HG03558 (cell line): ENCODE data around the gene SELENOS.

Experiments used
- ATAC-seq: cut with Tn5 transposase; IDR thresholded peaks from one replicate; pipeline ENCODE4 v1.9.1; 2021; ENCODE audit warnings: moderate number of reproducible peaks; ENCODE audit not compliant: unreplicated experiment; ENCODE audit errors: extremely low read depth

The SELENOS gene

GRCh38 chr15:101277038-101277822 is at the start of gene SELENOS:
SELENOS (minus strand) TSS chr15:101277485; CDS start chr15:101277417, 68 bp downstream.
- peak; percentile 59 for ATAC-seq

- ATAC-seq = no peak
These were observed 49.3 kb upstream of the SELENOS start for GRCh38 chr15:101326462-101327146.

GRCh38 chr15:101326026-101326315 is 48.7 kb upstream of the SELENOS start:
- ATAC-seq = no peak

- no peak for ATAC-seq
These were observed 48.2 kb upstream of the SELENOS start for GRCh38 chr15:101325263-101326025.

GRCh38 chr15:101324524-101325177 is 47.4 kb upstream of the SELENOS start:
- no peak for ATAC-seq

- no peak for ATAC-seq
These were observed 46.7 kb upstream of the SELENOS start for GRCh38 chr15:101323793-101324523.

- ATAC-seq = no peak
These were observed 45.7 kb upstream of the SELENOS start for GRCh38 chr15:101322854-101323477.

- no peak for ATAC-seq
These were observed 44.9 kb upstream of the SELENOS start for GRCh38 chr15:101322016-101322695.

GRCh38 chr15:101320501-101321052 is 43.3 kb upstream of the SELENOS start:
- no peak for ATAC-seq

GRCh38 chr15:101318839-101319238 is 41.6 kb upstream of the SELENOS start:
- ATAC-seq = no peak

GRCh38 chr15:101318147-101318819 is 41.0 kb upstream of the SELENOS start:
- ATAC-seq = no peak

GRCh38 chr15:101317336-101317872 is 40.1 kb upstream of the SELENOS start:
- ATAC-seq = no peak

GRCh38 chr15:101316529-101316928 is 39.2 kb upstream of the SELENOS start:
- no peak for ATAC-seq

- ATAC-seq = no peak
These were observed 38.5 kb upstream of the SELENOS start for GRCh38 chr15:101315736-101316135.

GRCh38 chr15:101314336-101315125 is 37.2 kb upstream of the SELENOS start:
- ATAC-seq = no peak

- ATAC-seq = no peak
These were observed 35.9 kb upstream of the SELENOS start for GRCh38 chr15:101313041-101313761.
